ENCODE measurements around the gene OTUD5. TPM values are rescaled to one million over a fixed set of nuclear protein-coding genes. Genes with fewer than 3 reads are reported as not detected.
A peak's percentile ranks its signal among the peaks of the same experiment; 100 is the strongest.

The OTUD5 gene
- total and polyA plus RNA-seq, 2 of the 13 experiments (the other 11 are each of a cell fraction or from before 2014, with no cell fraction given) = 18.4 to 42.2 TPM

DNA sequence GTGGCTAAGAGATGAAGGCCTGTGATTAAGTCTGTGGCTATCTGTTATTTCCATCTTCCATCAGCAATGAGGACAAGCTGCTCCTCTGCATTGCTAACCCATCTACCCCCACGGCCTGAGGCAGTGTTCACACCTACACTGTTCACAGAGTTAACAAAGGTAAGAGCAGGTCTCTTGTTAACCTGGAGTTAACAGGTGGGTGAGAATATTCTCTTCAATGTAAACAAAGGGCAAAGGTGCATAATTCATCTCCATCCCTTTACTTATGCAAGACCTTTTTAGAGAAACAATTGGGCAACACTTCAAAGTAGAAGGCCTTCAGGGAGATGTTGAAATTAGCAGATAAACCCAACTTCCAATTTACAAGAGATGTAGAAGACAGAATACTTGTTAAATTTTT is 48.8 kb downstream of the OTUD5 start (continued):
- no peak for TF ChIP-seq BCL3 (CRISPR knock-in tag; IDR thresholded peaks at IDR 0.05)
- TF ChIP-seq ZNF619 (CRISPR knock-in tag; IDR thresholded peaks at IDR 0.05) = no peak
- TF ChIP-seq GZF1 (CRISPR knock-in tag; IDR thresholded peaks at IDR 0.05) = no peak
- TF ChIP-seq NR2F2 (IDR thresholded peaks at IDR 0.05; ENCODE audit: borderline replicate concordance, low read depth) = peak; percentile 27; the same call in 1 of the 2 replicates
- no peak for TF ChIP-seq ZBTB37 (CRISPR knock-in tag; IDR thresholded peaks at IDR 0.05)
- no peak for TF ChIP-seq ZNF761 (CRISPR knock-in tag; conservative IDR thresholded peaks at IDR 0.05)
- TF ChIP-seq ZBTB8A (CRISPR knock-in tag; IDR thresholded peaks at IDR 0.05; ENCODE audit: borderline replicate concordance, low read depth) = no peak
- TF ChIP-seq CBX5 (CRISPR knock-in tag; IDR thresholded peaks at IDR 0.05; ENCODE audit: borderline replicate concordance) = no peak
- no peak for TF ChIP-seq GFI1 (CRISPR knock-in tag; IDR thresholded peaks at IDR 0.05; ENCODE audit: borderline replicate concordance)
- TF ChIP-seq TBX3 (IDR thresholded peaks at IDR 0.05; ENCODE audit: borderline replicate concordance) = 0 out of 2 replicates have a peak, but pooled peaks have one; percentile 11
- TF ChIP-seq FOXP1 (IDR thresholded peaks at IDR 0.05) = no peak
- TF ChIP-seq FOXP1 (CRISPR knock-in tag; IDR thresholded peaks at IDR 0.05) = peak; percentile 46; the same call in 1 of the 2 replicates
- TF ChIP-seq RBAK (CRISPR knock-in tag; IDR thresholded peaks at IDR 0.05) = no peak
- TF ChIP-seq ZNF282 (IDR thresholded peaks at IDR 0.05; ENCODE audit: partially characterized antibody) = no peak
- no peak for TF ChIP-seq THAP7 (CRISPR knock-in tag; IDR thresholded peaks at IDR 0.05)
- TF ChIP-seq ZNF350 (CRISPR knock-in tag; IDR thresholded peaks at IDR 0.05; ENCODE audit: borderline replicate concordance, low read depth) = no peak
- no peak for TF ChIP-seq ZNF354B (CRISPR knock-in tag; IDR thresholded peaks at IDR 0.05)
- no peak for TF ChIP-seq FOXM1 (CRISPR knock-in tag; IDR thresholded peaks at IDR 0.05)
- TF ChIP-seq RBM22 (optimal IDR thresholded peaks at IDR 0.05; ENCODE audit: low read length) = no peak
- TF ChIP-seq CHD2 (IDR thresholded peaks at IDR 0.05; ENCODE audit: low read depth, low read length) = no peak
- TF ChIP-seq SMARCE1 (IDR thresholded peaks at IDR 0.05; ENCODE audit: borderline replicate concordance) = no peak
- TF ChIP-seq CENPX (CRISPR knock-in tag; IDR thresholded peaks at IDR 0.05) = no peak
- peak in 1 of 2 experiments; percentile 60; a peak in 1 of 4 replicates for TF ChIP-seq EP300 (IDR thresholded peaks at IDR 0.05; ENCODE audit: low read depth in 2 of 2, low read length in 2 of 2)
- no peak for TF ChIP-seq EP300 (CRISPR knock-in tag; IDR thresholded peaks at IDR 0.05; ENCODE audit: borderline replicate concordance)
- TF ChIP-seq ZNF552 (CRISPR knock-in tag; IDR thresholded peaks at IDR 0.05; ENCODE audit: borderline replicate concordance) = no peak
- TF ChIP-seq, protein P1, sequence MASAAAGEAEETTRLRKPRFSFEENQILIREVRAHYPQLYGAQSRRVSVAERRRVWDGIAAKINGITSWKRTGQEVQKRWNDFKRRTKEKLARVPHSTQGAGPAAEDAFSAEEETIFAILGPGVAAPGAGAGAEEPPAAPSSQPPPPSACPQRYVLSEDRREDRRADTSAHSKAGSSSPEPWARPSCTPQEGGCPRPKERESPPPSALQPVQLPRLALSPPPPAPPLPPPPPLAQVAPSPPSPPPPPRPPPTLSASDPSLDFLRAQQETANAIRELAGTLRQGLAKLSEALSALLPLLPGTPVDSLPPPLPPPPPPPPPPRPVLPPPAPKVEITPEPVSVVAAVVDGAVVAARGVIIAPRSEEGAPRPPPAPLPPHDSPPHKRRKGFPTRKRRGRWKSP (CRISPR knock-in tag; IDR thresholded peaks at IDR 0.05) = no peak
- no peak for TF ChIP-seq SNAPC2 (CRISPR knock-in tag; IDR thresholded peaks at IDR 0.05)
- no peak for TF ChIP-seq ZNF333 (CRISPR knock-in tag; IDR thresholded peaks at IDR 0.05; ENCODE audit: borderline replicate concordance)
